Stimulated activated CD8-positive, alpha-beta memory T cell treated with anti-CD3 and anti-CD28 coated beads, Interleukin-7, amount 100 ng/mL, for 24 hours (primary cell): Measurements from ENCODE around the gene CACNA1G.

Source experiments
- DNase-seq: peaks from one replicate; pipeline ENCODE4 v3.0.0-alpha.2; 2020; ENCODE audit warnings: low read depth

Gene CACNA1G

DNA sequence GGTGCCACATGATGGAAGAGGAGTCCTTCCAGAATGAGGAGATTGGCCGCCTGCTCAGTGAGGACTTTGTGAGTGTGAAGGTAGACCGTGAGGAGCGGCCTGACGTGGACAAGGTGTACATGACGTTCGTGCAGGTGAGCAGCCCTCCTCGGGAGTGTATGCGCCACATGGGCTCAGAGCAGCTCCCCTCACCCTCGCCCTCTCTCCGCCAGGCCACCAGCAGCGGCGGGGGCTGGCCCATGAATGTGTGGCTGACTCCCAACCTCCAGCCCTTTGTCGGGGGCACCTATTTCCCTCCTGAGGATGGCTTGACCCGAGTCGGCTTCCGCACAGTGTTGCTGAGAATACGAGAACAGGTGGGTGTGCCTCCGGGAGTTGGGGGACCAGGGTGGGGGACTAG is 11.7 kb upstream of the CACNA1G start:
- DNase-seq, result no peak

DNA sequence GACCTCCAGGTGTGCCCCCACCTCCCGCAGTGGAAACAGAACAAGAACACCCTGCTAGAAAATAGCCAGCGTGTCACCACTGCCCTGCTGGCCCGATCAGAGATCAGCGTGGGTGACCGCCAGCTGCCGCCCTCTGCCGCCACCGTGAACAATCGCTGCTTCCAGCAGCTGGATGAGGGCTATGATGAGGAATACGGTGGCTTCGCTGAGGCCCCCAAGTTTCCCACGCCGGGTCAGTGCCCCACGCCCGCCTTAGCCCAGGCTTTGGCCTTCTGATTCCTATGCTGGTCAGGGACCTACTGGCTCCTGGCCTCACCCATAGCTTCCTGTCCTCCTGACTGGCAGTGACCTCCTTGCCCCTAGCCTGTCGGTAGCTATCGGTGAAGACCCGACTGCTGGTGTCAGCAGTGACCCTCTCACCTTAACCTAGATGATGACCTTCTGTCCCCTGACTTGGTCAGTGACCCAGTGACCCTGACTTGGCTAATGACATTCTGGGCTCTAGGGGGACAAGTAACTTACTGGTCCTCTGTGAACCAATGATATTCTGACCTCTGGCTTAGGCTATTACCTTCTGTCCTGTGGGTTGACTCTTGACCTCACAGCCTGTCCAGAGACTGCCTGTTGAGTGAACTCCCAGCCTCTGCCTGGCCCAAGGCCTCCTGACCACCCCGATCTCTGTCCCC is 11.1 kb upstream of the CACNA1G start:
- DNase-seq, result no peak

DNA sequence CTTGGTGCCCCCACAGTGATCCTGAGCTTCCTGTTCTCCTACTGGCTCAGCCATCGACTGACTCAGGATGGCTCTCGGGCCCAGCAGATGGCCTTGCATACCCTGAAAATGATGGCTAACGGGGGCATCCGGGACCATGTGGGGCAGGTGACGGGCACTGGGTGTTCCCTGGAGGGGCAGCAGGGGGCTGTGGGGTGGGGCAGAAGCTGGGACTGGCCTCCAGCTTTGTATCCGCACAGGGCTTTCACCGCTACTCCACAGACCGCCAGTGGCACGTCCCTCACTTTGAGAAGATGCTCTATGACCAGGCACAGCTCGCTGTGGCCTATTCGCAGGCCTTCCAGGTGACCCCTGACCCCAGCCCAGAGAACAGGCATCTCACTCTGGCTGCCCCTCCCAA is 10.5 kb upstream of the CACNA1G start:
- DNase-seq, result no peak

DNA sequence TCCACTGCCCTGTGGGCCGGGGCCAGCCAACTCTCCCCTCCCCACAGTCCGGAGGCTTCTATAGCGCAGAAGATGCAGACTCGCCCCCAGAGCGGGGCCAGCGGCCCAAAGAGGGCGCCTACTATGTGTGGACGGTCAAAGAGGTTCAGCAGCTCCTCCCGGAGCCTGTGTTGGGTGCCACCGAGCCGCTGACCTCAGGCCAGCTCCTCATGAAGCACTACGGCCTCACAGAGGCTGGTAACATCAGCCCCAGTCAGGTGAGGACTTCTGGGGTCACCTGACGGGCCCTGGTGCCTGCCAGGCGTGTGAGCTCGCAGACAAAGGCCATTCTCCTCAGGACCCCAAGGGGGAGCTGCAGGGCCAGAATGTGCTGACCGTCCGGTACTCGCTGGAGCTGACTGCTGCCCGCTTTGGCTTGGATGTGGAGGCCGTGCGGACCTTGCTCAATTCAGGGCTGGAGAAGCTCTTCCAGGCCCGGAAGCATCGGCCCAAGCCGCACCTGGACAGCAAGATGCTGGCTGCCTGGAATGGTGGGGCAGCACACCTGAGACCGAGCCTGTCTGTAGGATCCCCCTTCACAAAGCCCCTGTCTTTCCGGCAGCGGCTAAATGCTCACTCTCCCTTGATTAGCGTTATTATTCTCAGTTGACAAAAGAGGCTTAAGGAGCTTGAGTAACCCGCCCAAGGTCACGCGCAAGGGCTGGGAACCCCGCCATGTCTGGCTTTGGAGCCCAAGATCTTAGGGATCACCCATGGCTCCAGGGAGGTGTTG is 9.7 kb upstream of the CACNA1G start:
- no peak for DNase-seq

DNA sequence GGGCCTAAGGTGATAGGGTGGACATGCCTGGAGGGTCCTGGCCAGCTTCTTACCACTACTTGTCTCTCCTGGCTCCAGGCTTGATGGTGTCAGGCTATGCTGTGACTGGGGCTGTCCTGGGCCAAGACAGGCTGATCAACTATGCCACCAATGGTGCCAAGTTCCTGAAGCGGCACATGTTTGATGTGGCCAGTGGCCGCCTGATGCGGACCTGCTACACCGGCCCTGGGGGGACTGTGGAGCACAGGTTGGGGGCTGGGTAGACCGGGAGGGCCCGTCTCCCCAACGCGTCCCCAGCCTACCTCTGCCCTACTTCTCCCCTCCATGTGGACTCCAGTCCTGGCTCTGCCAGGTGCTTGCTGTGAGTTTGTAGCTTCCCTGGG is 9.1 kb upstream of the CACNA1G start:
- DNase-seq, result no peak

DNA sequence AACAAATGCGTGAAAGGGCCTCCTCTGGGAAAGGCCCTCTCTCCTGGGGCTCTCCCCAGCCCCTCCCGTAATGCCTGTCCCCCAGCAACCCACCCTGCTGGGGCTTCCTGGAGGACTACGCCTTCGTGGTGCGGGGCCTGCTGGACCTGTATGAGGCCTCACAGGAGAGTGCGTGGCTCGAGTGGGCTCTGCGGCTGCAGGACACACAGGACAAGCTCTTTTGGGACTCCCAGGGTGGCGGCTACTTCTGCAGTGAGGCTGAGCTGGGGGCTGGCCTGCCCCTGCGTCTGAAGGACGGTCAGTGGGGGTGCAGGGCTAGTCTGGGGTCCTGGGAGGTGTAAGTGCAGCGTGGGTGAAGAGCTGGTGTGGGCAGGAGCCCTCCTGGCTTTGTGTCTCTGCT is 8.6 kb upstream of the CACNA1G start:
- no peak for DNase-seq

DNA sequence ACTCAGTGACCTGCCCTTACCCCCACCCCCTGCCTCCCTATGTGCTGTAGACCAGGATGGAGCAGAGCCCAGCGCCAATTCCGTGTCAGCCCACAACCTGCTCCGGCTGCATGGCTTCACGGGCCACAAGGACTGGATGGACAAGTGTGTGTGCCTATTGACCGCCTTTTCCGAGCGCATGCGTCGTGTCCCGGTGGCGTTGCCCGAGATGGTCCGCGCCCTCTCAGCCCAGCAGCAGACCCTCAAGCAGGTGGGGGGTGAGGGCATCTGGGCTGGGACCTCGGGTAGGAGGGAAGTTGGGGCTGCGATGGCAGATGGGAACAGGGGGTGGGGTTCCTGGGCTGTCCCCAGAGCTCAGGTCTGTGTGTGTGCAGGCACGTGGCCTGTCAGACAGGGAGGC is 6.3 kb upstream of the CACNA1G start:
- DNase-seq, result no peak

DNA sequence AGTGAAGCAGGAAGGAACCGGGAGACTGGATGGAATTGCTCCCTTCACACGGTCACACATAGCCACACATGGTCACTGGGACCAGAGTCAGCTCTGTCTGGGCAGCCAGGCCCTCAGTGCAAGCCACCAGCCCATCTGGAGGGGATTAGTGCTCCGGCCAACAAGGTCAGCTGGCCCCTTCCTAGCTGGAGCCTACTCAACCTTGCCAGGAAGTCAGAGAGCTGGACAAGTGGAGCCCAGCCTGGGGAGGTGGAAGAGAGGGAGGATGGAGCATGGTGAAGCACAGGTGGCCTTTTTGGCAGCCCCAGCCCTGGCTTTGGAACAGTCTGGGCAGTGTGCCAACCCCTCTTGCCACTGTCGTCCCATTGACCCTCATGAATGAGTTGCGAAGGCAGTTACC is 3.7 kb upstream of the CACNA1G start:
- DNase-seq, result no peak

DNA sequence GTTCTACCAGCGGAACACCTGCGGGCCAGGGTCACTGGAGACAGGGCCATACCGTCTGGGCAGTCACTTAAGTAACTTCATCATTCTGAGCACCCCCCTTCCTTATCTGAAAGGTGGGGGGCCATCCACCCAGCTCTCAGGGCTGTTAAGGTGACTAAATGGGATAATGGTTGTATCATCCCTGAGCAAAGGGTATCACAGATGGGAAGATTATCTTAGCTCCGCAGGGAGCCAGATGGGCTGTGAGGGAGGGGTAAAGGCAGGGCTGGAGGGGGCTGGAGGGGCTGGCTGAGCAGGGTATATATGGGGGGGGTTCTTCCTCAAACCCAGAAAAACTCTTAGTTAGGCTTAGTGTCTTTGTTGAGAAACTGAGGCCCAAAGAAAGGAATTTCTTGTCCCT is 2.9 kb upstream of the CACNA1G start:
- DNase-seq, result no peak

DNA sequence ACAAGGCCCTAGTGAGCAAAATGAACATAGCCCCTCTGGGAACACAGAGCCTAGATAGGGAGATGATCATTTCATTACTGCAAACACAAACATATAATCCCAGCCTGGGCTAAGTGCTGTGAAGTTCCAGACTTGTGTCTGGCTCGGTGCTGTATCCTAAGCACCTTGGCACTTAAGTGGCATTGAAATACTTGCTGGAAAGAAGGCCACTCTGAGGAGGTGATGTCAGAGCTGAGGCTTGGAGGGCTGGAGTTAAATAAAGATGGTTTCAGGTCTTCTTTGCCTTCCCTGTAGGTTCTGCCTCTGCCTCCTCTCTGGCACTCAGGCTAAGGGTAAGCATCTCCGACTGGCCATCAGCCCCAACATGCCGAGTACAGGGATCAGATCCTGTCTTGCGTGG is 2.4 kb upstream of the CACNA1G start:
- no peak for DNase-seq

DNA sequence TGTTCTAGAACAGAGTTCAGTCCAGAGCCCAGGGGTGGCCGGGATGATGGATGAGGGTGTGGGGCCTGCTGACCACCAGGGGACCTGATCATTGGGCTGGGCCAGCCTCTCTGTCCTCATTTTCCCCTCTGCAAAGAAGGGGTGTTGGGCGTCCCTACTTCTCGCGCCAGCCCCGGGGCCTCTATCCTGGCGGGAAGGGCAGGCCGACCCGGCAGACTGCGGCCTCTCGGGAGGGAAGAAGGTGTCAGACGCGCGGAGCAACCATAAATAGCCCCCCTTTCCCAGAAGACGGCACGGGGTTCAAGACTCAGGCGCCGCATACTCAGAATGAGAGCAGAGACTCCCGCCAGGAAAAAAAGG is 2.0 kb upstream of the CACNA1G start:
- DNase-seq, result no peak

DNA sequence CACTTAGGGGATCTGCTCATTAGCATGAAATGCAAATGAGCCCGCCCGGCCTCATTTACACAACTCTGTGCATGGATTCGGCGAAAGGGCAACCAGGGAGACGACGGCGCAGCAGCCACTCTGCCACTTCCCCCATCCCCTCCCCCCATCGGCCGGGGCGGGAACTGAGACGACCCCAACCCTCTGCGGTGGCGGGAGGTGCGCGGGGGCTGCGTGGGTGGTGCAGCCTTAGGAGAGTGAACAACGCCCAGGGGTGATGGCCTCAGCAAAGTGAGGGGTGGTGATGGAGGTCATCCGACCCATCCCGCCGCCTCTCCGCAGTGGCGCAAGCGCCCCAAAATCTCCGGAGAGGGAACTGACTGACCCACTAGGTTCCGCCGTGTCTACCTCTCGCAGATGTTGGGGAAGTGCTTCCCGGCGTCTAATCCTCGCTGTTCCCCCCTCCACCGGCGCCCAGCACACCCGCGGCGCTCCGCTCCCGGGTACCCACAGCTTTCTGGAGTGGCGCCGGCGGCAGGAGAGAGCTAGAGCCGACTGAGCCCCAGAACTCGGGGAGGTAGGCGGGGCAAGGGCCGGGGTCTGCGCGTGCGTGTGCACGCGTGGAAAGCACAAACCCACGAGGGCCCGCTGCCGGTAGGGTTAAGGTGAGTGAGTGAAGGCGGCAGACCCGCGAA is 1.4 kb upstream of the CACNA1G start:
- no peak for DNase-seq

DNA sequence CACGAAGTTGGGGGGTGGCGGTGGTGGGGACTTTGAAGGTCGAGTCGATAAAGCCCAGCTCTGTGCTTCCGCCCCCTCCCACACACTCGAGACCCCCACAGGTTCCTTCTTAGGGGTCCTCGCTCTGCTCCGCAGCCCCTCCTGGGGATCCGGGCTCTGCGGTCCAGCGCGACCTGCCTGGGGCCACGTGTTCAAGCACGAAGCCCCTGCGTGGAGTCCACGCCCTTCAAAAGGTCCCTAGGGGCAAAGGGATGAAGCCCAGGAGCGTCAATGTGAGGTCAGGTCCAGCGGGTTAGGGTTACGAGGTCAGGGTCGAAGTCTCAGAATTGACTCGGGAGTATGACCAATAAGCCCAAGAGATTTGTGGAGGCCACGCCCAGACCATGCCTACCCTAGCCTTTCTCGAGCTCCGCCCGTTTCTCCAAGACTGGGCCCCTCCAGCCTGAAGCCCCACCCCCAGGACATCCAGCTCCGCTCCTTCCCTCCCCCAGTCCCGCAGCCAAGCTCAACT is 786 bp upstream of the CACNA1G start:
- DNase-seq, result no peak

DNA sequence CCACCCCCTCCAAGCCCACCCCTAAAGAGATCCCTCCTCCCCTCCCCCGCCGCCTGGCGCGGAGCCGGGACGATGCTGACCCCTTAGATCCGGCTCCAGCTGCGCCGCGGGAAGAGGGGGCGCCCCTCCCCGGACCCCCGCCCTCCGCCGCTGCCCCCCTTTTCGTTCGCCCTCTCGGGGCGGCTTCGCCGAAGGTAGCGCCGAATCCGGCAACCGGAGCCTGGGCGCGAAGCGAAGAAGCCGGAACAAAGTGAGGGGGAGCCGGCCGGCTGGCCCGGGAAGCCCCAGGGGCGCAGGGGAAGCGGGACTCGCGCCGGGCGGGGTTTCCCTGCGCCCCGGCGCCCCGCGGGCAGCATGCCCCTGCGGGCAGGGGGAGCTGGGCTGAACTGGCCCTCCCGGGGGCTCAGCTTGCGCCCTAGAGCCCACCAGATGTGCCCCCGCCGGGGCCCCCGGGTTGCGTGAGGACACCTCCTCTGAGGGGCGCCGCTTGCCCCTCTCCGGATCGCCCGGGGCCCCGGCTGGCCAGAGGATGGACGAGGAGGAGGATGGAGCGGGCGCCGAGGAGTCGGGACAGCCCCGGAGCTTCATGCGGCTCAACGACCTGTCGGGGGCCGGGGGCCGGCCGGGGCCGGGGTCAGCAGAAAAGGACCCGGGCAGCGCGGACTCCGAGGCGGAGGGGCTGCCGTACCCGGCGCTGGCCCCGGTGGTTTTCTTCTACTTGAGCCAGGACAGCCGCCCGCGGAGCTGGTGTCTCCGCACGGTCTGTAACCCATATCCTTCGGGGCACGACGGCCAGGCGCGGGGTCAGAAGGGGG is 623 bp downstream of the CACNA1G start:
- DNase-seq, result no peak

DNA sequence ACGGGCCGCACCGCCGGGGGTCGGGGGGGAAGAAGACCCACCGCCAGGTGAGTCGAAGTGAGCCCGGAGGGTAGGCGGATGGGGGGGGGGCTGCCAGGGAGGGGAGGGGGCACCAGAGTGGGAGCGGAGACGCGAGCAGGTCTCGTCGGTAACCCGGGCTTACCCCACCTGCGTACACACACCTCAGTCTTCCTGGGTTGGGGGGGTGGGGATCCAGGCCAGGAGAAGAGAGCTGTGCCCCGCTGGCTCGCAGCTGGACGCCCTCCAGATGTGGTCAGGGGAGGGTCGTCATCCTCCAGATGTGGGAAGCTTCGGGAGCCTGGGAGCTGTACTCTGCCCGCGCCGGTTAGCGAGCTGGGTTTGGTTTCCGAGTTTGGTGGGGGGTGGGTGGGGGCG is 1.2 kb downstream of the CACNA1G start:
- no peak for DNase-seq

DNA sequence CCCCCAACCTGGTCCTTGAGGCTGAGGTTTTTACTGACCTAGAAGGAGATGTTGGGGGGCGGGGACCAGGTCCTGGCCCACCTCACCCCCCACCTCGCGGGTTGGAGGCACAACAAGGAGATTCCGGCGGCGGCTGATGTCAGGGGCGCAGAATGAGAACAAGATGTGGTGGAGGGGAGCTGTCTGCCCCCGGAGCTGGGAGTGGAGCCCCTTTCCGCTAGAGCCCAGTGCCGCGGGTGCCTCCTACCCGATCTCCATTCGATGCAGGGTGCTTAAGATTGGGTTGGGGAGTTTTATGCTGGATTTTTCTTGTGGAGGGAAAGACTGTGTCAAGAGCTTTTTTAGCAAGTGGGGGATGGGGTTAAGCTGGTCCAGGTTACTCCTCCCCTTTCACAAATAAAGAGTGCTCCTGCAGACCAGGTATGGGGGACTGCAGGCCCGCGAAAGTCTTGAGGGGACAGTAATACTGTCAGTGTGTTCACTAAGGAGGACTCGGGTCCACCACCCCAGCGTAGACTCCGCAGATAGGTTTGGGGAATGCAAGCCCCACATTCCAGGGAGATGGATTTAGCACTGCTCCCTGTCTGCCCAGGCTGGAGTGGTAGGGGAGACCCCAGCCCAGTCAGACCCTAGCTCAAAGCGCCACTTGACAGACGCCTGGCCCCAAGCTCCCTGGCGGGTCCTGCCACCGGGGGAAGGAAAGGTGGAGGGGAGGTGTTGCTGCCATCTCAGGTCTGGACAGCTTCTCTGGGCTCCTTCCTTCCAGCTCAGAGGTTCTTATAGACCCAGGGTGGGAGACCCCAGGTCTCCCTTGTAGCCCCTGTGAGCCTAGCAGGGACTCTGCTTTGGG is 2.0 kb downstream of the CACNA1G start:
- no peak for DNase-seq

DNA sequence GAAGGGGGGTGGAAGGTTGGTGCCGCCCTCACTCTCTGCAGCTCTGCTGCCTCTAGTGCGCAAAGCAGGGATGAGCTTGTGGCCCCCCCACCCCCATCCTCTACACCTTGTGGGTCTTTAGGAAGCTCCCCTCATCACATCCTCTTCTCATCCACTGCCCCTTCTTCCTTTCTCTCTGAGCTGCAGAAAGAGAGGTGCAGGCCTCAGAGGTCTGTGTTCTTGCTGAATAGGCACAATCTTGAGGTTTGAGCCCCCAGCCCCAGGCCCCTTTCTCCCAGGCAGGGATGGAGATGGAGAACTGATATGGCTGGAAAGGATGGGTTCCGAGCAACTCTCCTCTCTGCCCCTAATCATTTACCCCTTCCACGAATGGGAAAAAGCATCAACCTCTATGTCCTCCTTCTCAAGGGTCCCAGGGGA is 2.6 kb downstream of the CACNA1G start:
- DNase-seq, result no peak

DNA sequence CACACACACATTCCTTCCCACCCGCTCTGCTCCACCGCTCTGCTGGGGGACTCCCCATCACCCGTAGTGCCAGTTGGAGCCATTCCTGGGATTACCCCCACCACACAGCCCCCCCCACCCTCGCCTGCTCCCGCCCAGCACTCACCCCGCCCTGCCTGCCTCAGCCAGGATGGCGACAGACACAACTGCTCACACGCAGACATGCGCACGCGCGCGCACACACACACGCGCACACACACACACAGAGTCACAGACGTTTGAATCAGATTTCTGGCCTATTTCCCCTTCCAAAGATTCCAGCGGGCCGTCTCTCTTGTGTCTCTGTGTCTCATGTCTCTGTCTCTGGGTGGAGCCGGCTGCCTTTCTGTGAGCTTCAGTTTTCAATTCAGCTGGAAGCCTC is 4.4 kb downstream of the CACNA1G start:
- no peak for DNase-seq

DNA sequence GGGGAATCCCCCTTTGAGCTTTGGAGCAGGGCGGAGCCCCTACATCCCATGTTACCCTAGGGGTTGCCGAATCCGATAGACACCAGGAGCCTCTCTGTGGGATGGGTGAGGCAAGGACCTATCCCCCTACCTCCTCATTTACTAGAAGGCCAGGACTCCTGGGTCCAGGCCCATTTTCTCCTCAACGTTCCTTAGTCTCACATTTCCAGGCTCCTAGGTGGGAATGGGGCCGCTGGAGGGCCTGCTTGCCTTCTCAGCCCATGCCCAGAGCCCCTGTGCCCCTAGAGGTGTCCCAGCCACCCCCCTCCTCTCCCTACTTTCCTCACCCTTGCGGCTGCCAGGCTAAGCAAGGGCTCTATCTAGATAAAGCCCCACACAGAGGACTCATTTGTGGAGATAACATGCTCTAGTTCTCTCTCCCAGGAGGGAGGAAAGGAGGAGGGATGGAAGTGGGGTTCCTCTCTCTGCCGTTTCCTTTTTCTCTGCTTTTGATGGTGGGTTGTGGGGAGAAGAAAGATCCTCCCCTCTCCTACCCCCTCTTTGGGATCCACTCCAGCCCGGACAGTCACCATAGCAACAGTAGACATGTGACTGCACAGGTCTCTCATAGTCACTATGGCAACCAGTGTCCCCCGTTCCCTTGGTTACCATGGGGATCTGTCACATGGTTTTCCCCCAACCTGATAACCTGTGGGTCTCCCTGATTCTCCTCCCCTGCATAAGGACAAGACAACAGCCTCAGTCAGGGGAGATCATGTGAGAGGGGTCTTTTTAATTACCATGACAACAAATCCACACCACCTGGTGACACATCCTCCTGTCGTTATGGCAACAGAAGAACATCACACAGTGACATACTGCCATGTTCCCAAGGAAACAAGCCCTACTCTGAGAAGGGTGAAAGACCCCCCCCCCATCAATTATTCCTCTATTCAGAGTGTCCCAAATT is 5.2 kb downstream of the CACNA1G start:
- DNase-seq, result no peak

DNA sequence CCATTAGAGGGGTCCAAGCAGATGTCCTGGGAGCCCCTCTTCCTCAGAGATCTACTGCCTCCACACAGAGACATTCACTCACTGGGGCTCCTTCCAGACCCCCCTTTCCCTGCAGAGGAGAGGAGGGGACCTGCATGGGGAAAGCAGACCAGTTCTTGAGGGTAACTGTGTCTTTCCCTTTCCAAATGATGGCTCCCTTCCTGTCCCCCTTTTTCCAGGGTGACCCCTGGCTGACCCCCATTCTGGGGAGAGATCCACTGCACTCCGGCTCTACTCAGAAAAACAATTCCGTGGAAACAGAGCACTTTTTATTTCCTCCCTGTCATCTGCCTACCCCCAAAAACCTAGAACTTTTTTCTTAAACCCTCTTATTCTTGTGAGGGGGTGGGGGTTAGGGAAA is 6.4 kb downstream of the CACNA1G start:
- DNase-seq, result no peak
